Duodenal mucosa (tissue), 2 donors: ENCODE data around the gene COL2A1.

Experiments used
- H3K27ac ChIP-seq: one replicate; pipeline ENCODE4 v1.7.0; 2013; ENCODE audit warnings: low read depth, low read length
- H3K27me3 ChIP-seq, 2 donors: one replicate each; pipeline ENCODE4 v1.7.0; 2013; ENCODE audit warnings: low read length in 2 of 2, control low read depth in 1 of 2; ENCODE audit not compliant: insufficient read depth in 2 of 2, control insufficient read depth in 1 of 2
- H3K36me3 ChIP-seq, 2 donors: one replicate each; pipeline ENCODE4 v1.7.0; 2013; ENCODE audit warnings: low read length in 2 of 2, control low read depth in 1 of 2; ENCODE audit not compliant: insufficient read depth in 2 of 2, control insufficient read depth in 1 of 2
- H3K4me1 ChIP-seq, 2 donors: one replicate each; pipeline ENCODE4 v1.7.0; 2013; ENCODE audit warnings: low read length in 2 of 2, control low read depth in 1 of 2; ENCODE audit not compliant: insufficient read depth in 2 of 2, control insufficient read depth in 1 of 2
- H3K4me3 ChIP-seq, 2 donors: one replicate each; pipeline ENCODE4 v1.7.0; 2013; ENCODE audit warnings: low read length in 2 of 2, low read depth in 1 of 2
- H3K9ac ChIP-seq, 2 donors: one replicate each; pipeline ENCODE4 v1.7.0; 2013; ENCODE audit warnings: low read length in 2 of 2, low read depth in 1 of 2
- H3K9me3 ChIP-seq, 2 donors: one replicate each; pipeline ENCODE4 v1.7.0; 2013; ENCODE audit warnings: low read length in 2 of 2, control low read depth in 1 of 2; ENCODE audit not compliant: control insufficient read depth in 1 of 2

The COL2A1 gene

DNA sequence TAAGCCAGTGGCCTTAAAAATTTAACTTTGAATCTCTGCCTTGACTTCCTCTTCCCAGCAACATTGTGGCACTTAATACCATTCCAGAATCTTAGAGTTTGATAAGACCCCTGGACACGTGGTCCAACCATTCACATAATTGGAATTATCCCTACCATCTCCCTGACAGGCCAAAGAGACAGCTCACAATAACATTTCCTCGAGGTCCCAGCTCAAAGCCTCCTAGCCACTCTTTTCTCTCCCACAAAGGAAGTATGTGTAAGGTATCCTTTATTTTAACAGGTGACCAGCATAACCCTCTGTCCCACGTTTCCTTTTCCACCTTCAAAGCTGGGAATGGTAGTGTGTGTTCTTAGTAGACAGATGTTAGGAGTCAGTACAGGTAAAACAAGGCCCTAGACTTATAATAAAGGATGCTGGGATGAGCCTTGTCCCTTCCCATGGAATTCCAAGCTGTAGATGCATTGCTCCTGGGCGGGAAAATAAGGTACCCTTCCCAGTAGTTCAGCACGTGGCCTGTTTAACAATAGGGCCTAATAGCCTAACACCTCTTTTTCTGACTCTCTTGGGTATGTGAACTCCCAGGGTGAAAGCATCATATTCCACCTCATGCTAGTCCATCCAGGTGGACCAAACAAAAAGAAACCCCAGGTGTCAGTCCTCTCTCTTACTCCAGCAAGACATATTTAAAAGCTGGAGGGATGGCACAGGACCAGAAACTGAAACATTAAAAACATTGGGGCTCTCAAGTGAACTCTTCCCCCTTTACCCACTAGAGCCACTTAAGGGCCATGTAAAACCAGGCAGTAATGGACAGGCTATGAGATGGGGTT lies 37.5 kb upstream of the COL2A1 start:
- Histone ChIP-seq H3K9me3 (no peaks in the 10 kb centered on the region), H3K4me3 (no peak overlapping the region), H3K27ac (no peak overlapping the region), H3K36me3 (peaks cover 15 to 31% of the 10 kb centered on the region in 2 donors), H3K4me1 (peaks cover 8 to 21% of the 10 kb centered on the region in 2 donors), H3K27me3 (no peaks in the 10 kb centered on the region), H3K9ac (no peak overlapping the region)

DNA sequence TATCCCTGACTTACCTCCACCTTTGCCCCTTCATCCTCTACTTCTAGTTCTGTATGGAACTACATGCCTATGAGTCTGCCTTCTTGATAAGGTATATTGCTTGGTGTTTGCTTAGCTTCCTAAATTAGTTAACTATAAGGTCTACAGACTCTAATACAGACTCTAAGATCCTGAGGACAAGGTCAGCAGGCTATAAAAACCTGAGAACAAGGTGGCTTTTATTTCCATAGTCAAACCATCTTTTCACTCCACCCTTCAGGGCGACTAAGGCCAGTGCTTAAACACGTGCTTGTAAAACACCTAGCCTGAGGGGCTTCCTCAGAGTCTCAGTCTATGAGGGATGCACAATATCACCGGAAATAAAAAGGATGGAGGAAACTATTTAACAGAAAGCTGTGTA lies 36.1 kb upstream of the COL2A1 start:
- Histone ChIP-seq H3K4me1 (peaks cover 8 to 21% of the 10 kb centered on the region in 2 donors), H3K27me3 (no peaks in the 10 kb centered on the region), H3K9me3 (no peaks in the 10 kb centered on the region), H3K4me3 (no peak overlapping the region), H3K9ac (no peak overlapping the region), H3K36me3 (peaks cover 6 to 16% of the 10 kb centered on the region in 2 donors), H3K27ac (no peak overlapping the region)

GRCh38 chr12:48039151-48039550 lies 34.9 kb upstream of the COL2A1 start:
- peaks cover 0 to 6% of the 10 kb centered on the region in 2 donors for H3K36me3 ChIP-seq
- H3K27ac ChIP-seq, result no peak overlapping the region
- H3K9ac ChIP-seq, result no peak overlapping the region
- peaks cover 8 to 21% of the 10 kb centered on the region in 2 donors for H3K4me1 ChIP-seq
- no peaks in the 10 kb centered on the region for H3K27me3 ChIP-seq
- no peak overlapping the region for H3K4me3 ChIP-seq
- no peaks in the 10 kb centered on the region for H3K9me3 ChIP-seq

GRCh38 chr12:48038085-48038484 lies 33.8 kb upstream of the COL2A1 start:
- no peak overlapping the region for H3K4me3 ChIP-seq
- no peak overlapping the region for H3K27ac ChIP-seq
- H3K4me1 ChIP-seq, result peaks cover 8 to 21% of the 10 kb centered on the region in 2 donors
- H3K36me3 ChIP-seq, result peaks cover 0 to 6% of the 10 kb centered on the region in 2 donors
- no peaks in the 10 kb centered on the region for H3K9me3 ChIP-seq
- H3K9ac ChIP-seq, result no peak overlapping the region
- H3K27me3 ChIP-seq, result no peaks in the 10 kb centered on the region

DNA sequence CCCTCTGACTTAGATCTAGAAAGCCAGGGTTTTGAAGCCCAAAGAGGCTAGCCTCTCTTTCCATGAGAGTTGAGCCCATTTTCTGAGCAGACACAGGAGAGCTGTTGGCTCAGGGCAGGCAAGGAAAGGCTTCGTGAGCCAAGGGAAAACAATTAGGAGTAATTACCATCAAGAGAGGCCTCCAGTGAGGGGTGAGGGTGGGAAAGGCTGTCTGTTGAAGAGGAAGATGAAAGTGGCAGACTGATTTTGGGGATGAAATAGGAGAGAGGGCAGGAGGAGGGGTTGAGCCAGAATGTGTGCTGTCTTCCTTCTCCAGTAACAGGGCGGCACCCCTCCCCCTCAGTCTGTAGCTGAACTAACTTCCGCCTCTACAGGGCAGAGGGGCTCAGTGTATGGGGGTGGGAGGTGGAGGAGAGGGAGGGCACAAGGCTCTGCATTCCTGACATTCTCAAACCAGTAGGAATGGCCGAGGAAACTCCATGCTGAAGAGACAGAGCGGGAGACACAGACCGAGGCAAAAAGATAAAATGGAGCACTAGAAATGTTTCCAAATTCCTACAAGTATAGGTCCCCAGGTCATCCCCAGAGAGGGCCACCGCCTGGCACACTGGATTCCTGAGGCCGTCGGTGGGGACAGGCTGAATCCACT lies 33.1 kb upstream of the COL2A1 start:
- Histone ChIP-seq H3K9me3 (no peaks in the 10 kb centered on the region), H3K4me1 (peaks cover 8 to 21% of the 10 kb centered on the region in 2 donors), H3K27ac (no peak overlapping the region), H3K9ac (no peak overlapping the region), H3K36me3 (peaks cover 0 to under 1% of the 10 kb centered on the region in 2 donors), H3K4me3 (no peak overlapping the region), H3K27me3 (no peaks in the 10 kb centered on the region)

DNA sequence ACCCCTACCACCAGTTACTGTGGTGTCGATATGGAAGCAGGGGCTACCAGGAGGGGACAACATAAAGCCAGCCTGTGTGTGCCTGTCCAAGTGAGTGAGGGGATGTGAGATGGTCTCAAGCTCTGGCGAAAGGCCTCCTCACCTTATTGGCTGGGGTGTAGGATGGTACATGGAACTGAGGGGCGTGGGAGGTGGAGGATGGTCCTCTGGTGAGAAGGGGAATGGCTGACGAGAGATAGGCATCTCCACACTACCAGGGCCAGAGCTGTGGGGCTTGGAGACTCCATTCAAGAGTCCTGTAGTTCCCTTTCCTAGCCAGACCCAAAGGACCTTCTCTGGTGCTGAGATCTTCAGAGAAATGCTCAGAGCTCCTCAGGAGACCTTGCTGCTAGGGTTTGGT lies 32.5 kb upstream of the COL2A1 start:
- Histone ChIP-seq H3K9me3 (no peaks in the 10 kb centered on the region), H3K4me1 (peaks cover 8 to 21% of the 10 kb centered on the region in 2 donors), H3K4me3 (no peak overlapping the region), H3K27ac (no peak overlapping the region), H3K36me3 (no peaks in the 10 kb centered on the region), H3K27me3 (no peaks in the 10 kb centered on the region), H3K9ac (no peak overlapping the region)

- H3K27ac ChIP-seq, result no peak overlapping the region
- peaks cover 9 to 16% of the 10 kb centered on the region in 2 donors for H3K4me1 ChIP-seq
- H3K9ac ChIP-seq, result no peak overlapping the region
- H3K9me3 ChIP-seq, result no peaks in the 10 kb centered on the region
- no peaks in the 10 kb centered on the region for H3K27me3 ChIP-seq
- H3K36me3 ChIP-seq, result no peaks in the 10 kb centered on the region
- no peak overlapping the region for H3K4me3 ChIP-seq
Measured at GRCh38 chr12:48034835-48035805, 30.8 kb upstream of the COL2A1 start.

DNA sequence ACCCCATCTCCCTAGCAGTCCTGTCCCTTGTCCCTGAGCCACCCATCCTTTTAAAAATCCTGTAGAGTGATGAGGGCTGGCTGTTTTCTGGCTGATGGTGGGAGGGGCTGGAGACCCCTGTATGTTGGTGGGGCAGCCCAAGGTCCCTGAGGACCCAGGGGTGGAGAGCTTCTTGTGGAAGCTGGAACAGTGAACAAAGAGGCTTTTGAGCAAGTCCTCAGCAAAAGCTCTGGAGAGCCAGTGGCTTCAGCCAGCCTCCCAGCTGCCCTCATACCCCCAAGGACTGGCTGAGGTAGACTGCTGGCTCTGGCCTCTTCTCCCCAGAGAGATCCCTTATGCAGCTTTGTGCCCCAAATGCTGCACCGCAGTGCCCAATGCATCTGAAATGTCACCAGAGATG lies 29.2 kb upstream of the COL2A1 start:
- no peak overlapping the region for H3K9ac ChIP-seq
- H3K4me1 ChIP-seq, result peaks cover 7 to 10% of the 10 kb centered on the region in 2 donors
- no peaks in the 10 kb centered on the region for H3K36me3 ChIP-seq
- H3K9me3 ChIP-seq, result no peaks in the 10 kb centered on the region
- no peak overlapping the region for H3K27ac ChIP-seq
- H3K4me3 ChIP-seq, result no peak overlapping the region
- no peaks in the 10 kb centered on the region for H3K27me3 ChIP-seq

GRCh38 chr12:48032597-48032996 lies 28.3 kb upstream of the COL2A1 start:
- Histone ChIP-seq H3K36me3 (no peaks in the 10 kb centered on the region), H3K4me1 (peaks cover 8 to 10% of the 10 kb centered on the region in 2 donors), H3K4me3 (no peak overlapping the region), H3K27ac (no peak overlapping the region), H3K9me3 (no peaks in the 10 kb centered on the region), H3K27me3 (no peaks in the 10 kb centered on the region), H3K9ac (no peak overlapping the region)
